Neural cell (in vitro differentiated cells): ENCODE data around the gene PUM2. TPM values are rescaled to one million over a fixed set of nuclear protein-coding genes. Genes with fewer than 3 reads are reported as not detected.

Experiments used
- H2AFZ ChIP-seq: fragments of 200-600, 300-800 bp; sonication (generic), shearing (Covaris generic); 2 replicates; pipeline ENCODE4 v1.6.0; 2014; ENCODE audit warnings: low read depth, mild to moderate bottlenecking, antibody characterized with exemption, low read length, moderate library complexity
- H3F3A ChIP-seq: fragments of 200-600 bp; shearing (Covaris generic); 2 replicates; pipeline ENCODE4 v1.6.1; 2016; ENCODE audit warnings: mild to moderate bottlenecking, moderate library complexity, mixed read lengths, antibody characterized with exemption, low read length; ENCODE audit not compliant: insufficient read depth, poor library complexity, severe bottlenecking
- H3K27ac ChIP-seq: fragments of 200-600, 300-800 bp; sonication (generic), shearing (Covaris generic); 2 replicates; pipeline ENCODE4 v1.5.1; 2014; ENCODE audit warnings: mild to moderate bottlenecking, low read length, moderate library complexity
- H3K27me3 ChIP-seq: fragments of 300-800, 200-600 bp; sonication (generic), shearing (Covaris generic); 2 replicates; pipeline ENCODE4 v1.6.0; 2014; ENCODE audit warnings: mild to moderate bottlenecking, low read depth, low read length, moderate library complexity; ENCODE audit not compliant: insufficient read depth
- H3K36me3 ChIP-seq: fragments of 300-800, 200-600 bp; sonication (generic), shearing (Covaris generic); 2 replicates; pipeline ENCODE4 v1.5.1; 2014; ENCODE audit warnings: mild to moderate bottlenecking, antibody characterized with exemption, low read length, moderate library complexity; ENCODE audit not compliant: insufficient read depth
- H3K4me2 ChIP-seq: fragments of 300-800, 200-600 bp; sonication (generic), shearing (Covaris generic); 2 replicates; pipeline ENCODE4 v1.6.0; 2014; ENCODE audit warnings: mild to moderate bottlenecking, low read length
- H3K4me3 ChIP-seq: fragments of 300-800, 200-600 bp; sonication (generic), shearing (Covaris generic); 2 replicates; pipeline ENCODE4 v1.5.1; 2014; ENCODE audit warnings: mild to moderate bottlenecking, low read length, moderate library complexity
- H3K79me2 ChIP-seq: fragments of 200-600 bp; shearing (Covaris generic); replicated peaks from 2 replicates; pipeline ENCODE4 v1.6.0; 2014; ENCODE audit warnings: mild to moderate bottlenecking, low read length, moderate library complexity; ENCODE audit not compliant: insufficient read depth
- H3K9ac ChIP-seq: fragments of 300-800, 200-600 bp; sonication (generic), shearing (Covaris generic); 2 replicates; pipeline ENCODE4 v1.6.1; 2016; ENCODE audit warnings: mild to moderate bottlenecking, low read length, mixed read lengths
- H3K9me2 ChIP-seq: fragments of 200-600 bp; shearing (Covaris generic); 2 replicates; pipeline ENCODE4 v1.6.1; 2016; ENCODE audit warnings: mild to moderate bottlenecking, low read length, mixed read lengths; ENCODE audit not compliant: insufficient read depth
- H3K9me3 ChIP-seq: fragments of 200-600, 300-800 bp; sonication (generic), shearing (Covaris generic); 2 replicates; pipeline ENCODE4 v1.6.1; 2016; ENCODE audit warnings: mild to moderate bottlenecking, mixed run types, low read length, moderate library complexity, mixed read lengths
- H4K20me1 ChIP-seq: fragments of 200-600 bp; shearing (Covaris generic); 2 replicates; pipeline ENCODE4 v1.6.1; 2016; ENCODE audit warnings: mild to moderate bottlenecking, mixed run types; ENCODE audit not compliant: insufficient read depth
- EP300 ChIP-seq: fragments of 450-650 bp; conservative IDR thresholded peaks from 2 replicates; pipeline ENCODE4 v1.6.1; 2014; ENCODE audit warnings: antibody characterized with exemption, mild to moderate bottlenecking, moderate library complexity; ENCODE audit not compliant: poor library complexity, severe bottlenecking
- EZH2 ChIP-seq: fragments of 200-600, 300-800 bp; shearing (Covaris generic), sonication (generic); IDR thresholded peaks from 2 replicates; pipeline ENCODE4 v1.6.1; 2014; ENCODE audit warnings: antibody characterized with exemption, low read length, borderline replicate concordance, mild to moderate bottlenecking; ENCODE audit not compliant: insufficient read depth, poor library complexity, severe bottlenecking
- POLR2AphosphoS5 ChIP-seq: IDR thresholded peaks from 2 replicates; pipeline ENCODE4 v1.6.1; 2012
- RAD21 ChIP-seq: fragments of 450-650 bp; conservative IDR thresholded peaks from 2 replicates; pipeline ENCODE4 v1.6.1; 2014; ENCODE audit warnings: antibody characterized with exemption, mild to moderate bottlenecking, moderate library complexity
- polyA plus RNA-seq: library from polyadenylated mRNA; depleted of rRNA; stranded (reverse); fragments of >200 nt; gene quantifications from 2 replicates; pipeline ENCODE4 v1.2.3, GENCODE V29; 2014
- TF ChIP-seq, protein P1 (sequence below): fragments of 450-650 bp; IDR thresholded peaks from 2 replicates; pipeline ENCODE4 v1.5.1; 2014; ENCODE audit warnings: antibody characterized with exemption, mild to moderate bottlenecking, moderate library complexity; ENCODE audit not compliant: poor library complexity, severe bottlenecking
- TF ChIP-seq, protein P2 (sequence below): IDR thresholded peaks from 2 replicates; pipeline ENCODE4 v1.6.1; 2012; ENCODE audit warnings: borderline replicate concordance

The PUM2 gene
- polyA plus RNA-seq, 1 donor from 2014 or later: 37.0 TPM

DNA sequence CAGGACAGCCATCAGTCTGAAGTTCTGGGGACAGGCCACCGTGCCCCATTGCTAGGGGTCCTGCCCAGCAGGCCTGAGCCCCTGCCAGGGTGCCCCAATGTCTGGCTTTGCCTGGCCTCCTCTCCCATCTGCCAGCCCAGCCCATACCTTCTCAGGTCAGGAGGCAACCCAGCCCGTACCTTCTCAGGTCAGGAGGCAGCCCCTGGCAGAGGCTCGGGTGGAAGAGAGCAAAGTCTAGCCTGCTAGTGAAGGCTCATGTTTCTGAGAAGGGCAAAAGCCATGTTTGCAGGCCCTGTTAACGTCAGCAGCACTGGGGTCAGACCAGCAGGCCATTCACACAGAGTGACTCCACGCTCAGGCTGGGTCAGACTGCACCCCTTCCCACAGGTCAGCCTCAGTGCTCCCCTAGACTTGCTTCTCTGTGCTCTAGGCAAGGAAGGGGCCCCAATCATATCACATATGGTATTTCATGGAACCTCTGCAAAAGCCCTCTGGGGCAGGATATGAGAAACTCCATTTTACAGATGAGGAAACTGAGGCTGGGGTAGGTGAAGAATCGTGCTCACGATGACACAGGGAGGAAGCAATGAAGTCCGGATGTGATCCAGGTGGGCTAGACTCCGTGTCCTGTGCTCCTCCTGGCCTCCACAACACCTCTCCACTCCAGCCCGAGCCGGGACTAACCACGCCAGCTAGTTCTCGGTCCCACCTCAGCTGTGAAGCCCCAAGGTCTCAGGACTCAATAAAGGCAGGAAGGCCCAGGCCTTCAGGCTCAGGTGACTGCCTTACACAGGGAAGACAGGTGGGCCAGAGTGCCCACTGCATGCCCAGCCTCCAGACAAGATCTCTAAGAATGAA, 135.2 kb downstream of the PUM2 start:
- Histone ChIP-seq H3K79me2 (no peaks in the 10 kb centered on the region), H4K20me1 (no peaks in the 10 kb centered on the region), H3K36me3 (no peaks in the 10 kb centered on the region)

DNA sequence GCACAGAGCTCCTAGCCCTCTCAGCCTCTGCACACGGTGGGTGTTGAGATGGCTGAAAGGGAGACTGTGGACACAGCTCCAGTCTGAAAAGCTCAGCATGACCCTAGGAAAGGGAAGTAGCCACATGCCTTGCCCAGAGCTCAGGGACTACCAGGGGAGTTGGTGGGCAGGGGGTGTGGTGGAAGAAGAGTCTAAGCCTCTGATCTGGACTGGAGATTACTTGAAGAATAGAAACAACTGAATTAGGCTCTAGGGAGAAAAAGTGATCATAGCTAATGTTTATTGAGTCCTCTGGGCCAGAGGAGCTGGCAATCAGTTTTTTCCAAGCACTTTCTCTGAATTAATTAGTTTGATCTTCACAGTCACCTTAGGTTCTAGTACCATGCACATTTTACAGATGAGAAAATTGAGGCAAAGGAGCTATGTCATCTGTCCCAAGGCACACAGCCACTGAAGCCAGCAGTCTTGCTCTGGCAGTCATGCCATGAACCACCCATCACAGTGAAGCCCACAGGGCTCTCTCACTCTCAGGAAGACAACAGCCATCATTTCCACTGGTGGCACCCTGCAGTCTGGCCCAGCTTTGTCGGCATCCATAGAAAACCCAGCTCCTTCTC, 136.0 kb downstream of the PUM2 start:
- no peak overlapping the region for H3K27ac ChIP-seq
- no peaks in the 10 kb centered on the region for H4K20me1 ChIP-seq
- TF ChIP-seq, protein P1, sequence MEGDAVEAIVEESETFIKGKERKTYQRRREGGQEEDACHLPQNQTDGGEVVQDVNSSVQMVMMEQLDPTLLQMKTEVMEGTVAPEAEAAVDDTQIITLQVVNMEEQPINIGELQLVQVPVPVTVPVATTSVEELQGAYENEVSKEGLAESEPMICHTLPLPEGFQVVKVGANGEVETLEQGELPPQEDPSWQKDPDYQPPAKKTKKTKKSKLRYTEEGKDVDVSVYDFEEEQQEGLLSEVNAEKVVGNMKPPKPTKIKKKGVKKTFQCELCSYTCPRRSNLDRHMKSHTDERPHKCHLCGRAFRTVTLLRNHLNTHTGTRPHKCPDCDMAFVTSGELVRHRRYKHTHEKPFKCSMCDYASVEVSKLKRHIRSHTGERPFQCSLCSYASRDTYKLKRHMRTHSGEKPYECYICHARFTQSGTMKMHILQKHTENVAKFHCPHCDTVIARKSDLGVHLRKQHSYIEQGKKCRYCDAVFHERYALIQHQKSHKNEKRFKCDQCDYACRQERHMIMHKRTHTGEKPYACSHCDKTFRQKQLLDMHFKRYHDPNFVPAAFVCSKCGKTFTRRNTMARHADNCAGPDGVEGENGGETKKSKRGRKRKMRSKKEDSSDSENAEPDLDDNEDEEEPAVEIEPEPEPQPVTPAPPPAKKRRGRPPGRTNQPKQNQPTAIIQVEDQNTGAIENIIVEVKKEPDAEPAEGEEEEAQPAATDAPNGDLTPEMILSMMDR: no peak
- TF ChIP-seq RAD21: no peak
- TF ChIP-seq, protein P2, sequence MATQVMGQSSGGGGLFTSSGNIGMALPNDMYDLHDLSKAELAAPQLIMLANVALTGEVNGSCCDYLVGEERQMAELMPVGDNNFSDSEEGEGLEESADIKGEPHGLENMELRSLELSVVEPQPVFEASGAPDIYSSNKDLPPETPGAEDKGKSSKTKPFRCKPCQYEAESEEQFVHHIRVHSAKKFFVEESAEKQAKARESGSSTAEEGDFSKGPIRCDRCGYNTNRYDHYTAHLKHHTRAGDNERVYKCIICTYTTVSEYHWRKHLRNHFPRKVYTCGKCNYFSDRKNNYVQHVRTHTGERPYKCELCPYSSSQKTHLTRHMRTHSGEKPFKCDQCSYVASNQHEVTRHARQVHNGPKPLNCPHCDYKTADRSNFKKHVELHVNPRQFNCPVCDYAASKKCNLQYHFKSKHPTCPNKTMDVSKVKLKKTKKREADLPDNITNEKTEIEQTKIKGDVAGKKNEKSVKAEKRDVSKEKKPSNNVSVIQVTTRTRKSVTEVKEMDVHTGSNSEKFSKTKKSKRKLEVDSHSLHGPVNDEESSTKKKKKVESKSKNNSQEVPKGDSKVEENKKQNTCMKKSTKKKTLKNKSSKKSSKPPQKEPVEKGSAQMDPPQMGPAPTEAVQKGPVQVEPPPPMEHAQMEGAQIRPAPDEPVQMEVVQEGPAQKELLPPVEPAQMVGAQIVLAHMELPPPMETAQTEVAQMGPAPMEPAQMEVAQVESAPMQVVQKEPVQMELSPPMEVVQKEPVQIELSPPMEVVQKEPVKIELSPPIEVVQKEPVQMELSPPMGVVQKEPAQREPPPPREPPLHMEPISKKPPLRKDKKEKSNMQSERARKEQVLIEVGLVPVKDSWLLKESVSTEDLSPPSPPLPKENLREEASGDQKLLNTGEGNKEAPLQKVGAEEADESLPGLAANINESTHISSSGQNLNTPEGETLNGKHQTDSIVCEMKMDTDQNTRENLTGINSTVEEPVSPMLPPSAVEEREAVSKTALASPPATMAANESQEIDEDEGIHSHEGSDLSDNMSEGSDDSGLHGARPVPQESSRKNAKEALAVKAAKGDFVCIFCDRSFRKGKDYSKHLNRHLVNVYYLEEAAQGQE: no peak
- H3K9me3 ChIP-seq: no peaks in the 10 kb centered on the region
- H3K4me3 ChIP-seq: no peak overlapping the region
- no peak overlapping the region for H3K9ac ChIP-seq
- H3F3A ChIP-seq: no peaks in the 10 kb centered on the region
- H3K9me2 ChIP-seq: no peaks in the 10 kb centered on the region
- no peaks in the 10 kb centered on the region for H3K79me2 ChIP-seq
- no peak overlapping the region for H3K4me2 ChIP-seq
- H3K36me3 ChIP-seq: no peaks in the 10 kb centered on the region
- H2AFZ ChIP-seq: no peak overlapping the region
- H3K27me3 ChIP-seq: no peaks in the 10 kb centered on the region

More for the DNA sequence above, 135.2 kb downstream of the PUM2 start:
- Histone ChIP-seq H3K27ac (no peak overlapping the region), H3K9me3 (no peaks in the 10 kb centered on the region), H2AFZ (no peak overlapping the region), H3K4me2 (no peak overlapping the region), H3K4me3 (no peak overlapping the region), H3K9ac (no peak overlapping the region), H3F3A (no peaks in the 10 kb centered on the region), H3K9me2 (no peaks in the 10 kb centered on the region), H3K27me3 (no peaks in the 10 kb centered on the region)
- TF ChIP-seq EP300: no peak
- TF ChIP-seq RAD21: no peak
- TF ChIP-seq, protein P1: no peak
- TF ChIP-seq POLR2AphosphoS5: no peak
- TF ChIP-seq EZH2: no peak
